ENCODE results near the gene CPOX. TPM values are rescaled to one million over a fixed set of nuclear protein-coding genes. Genes with fewer than 3 reads are reported as not detected.

The CPOX gene
- total RNA-seq, 1 donor from 2014 or later = 19.3 TPM

GRCh38 chr3:98536456-98537017 lies 56.9 kb downstream of the CPOX start:
- no peak for DNase-seq (ENCODE audit: extremely low spot score, unreplicated experiment)

DNA sequence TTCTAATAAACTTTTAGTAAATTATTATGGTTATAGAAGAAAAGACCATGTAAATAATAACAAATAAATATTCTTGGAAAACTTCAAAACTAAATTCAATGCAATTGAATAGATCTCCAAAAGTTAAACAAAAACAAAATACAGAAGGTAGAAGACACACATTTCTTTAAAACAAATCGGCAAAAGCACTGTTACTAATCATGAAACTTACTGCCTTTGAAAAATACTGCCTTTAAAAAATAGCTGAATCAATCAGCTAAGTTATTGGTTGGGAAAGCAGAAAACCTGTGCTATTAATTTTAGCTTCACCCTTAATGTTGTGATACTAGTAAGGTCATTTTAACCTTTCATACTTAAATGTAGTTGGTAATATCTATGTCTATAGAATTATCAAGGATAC lies 58.7 kb downstream of the CPOX start:
- Mint-ChIP-seq H3K4me1 (ENCODE audit: unreplicated experiment) (no peaks in the 10 kb centered on the region), H3K4me3 (ENCODE audit: unreplicated experiment) (no peak overlapping the region), H3K27ac (ENCODE audit: unreplicated experiment) (no peak overlapping the region), H3K27me3 (ENCODE audit: unreplicated experiment) (peaks cover 61% of the 10 kb centered on the region), H3K36me3 (ENCODE audit: unreplicated experiment) (no peaks in the 10 kb centered on the region), H3K9me3 (ENCODE audit: unreplicated experiment) (no peaks in the 10 kb centered on the region)
- no peak for DNase-seq (ENCODE audit: extremely low spot score, unreplicated experiment)
- TF ChIP-seq, protein P1, sequence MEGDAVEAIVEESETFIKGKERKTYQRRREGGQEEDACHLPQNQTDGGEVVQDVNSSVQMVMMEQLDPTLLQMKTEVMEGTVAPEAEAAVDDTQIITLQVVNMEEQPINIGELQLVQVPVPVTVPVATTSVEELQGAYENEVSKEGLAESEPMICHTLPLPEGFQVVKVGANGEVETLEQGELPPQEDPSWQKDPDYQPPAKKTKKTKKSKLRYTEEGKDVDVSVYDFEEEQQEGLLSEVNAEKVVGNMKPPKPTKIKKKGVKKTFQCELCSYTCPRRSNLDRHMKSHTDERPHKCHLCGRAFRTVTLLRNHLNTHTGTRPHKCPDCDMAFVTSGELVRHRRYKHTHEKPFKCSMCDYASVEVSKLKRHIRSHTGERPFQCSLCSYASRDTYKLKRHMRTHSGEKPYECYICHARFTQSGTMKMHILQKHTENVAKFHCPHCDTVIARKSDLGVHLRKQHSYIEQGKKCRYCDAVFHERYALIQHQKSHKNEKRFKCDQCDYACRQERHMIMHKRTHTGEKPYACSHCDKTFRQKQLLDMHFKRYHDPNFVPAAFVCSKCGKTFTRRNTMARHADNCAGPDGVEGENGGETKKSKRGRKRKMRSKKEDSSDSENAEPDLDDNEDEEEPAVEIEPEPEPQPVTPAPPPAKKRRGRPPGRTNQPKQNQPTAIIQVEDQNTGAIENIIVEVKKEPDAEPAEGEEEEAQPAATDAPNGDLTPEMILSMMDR (IDR thresholded peaks at IDR 0.05) = no peak

More at GRCh38 chr3:98536456-98537017, 56.9 kb downstream of the CPOX start:
- H3K27ac Mint-ChIP-seq (ENCODE audit: unreplicated experiment) = no peak overlapping the region
- H3K36me3 Mint-ChIP-seq (ENCODE audit: unreplicated experiment) = no peaks in the 10 kb centered on the region
- H3K4me3 Mint-ChIP-seq (ENCODE audit: unreplicated experiment) = no peak overlapping the region
- no peaks in the 10 kb centered on the region for H3K9me3 Mint-ChIP-seq (ENCODE audit: unreplicated experiment)
- no peaks in the 10 kb centered on the region for H3K4me1 Mint-ChIP-seq (ENCODE audit: unreplicated experiment)
- TF ChIP-seq, protein P1 (IDR thresholded peaks at IDR 0.05) = no peak
- peaks cover 49% of the 10 kb centered on the region for H3K27me3 Mint-ChIP-seq (ENCODE audit: unreplicated experiment)

DNA sequence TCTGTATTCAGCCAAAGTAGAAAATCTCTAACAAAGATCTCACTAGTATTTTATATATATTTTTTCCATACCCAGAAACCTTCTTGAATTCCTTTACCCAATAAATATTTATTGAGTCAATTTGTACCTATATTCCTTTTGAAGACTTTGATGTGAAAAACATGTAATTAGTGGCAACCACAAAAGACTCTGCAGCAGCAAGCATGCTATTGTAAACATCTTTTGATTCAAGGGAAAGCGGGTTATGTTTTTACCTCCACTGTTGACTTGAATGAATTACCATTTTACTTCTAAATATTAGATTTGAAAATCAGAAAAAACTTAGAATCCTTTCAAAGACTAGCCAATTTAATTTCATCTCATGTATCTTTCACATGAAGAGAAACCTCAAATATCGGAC lies 59.2 kb downstream of the CPOX start:
- no peak for DNase-seq (ENCODE audit: extremely low spot score, unreplicated experiment)
- Mint-ChIP-seq H3K27me3 (ENCODE audit: unreplicated experiment) (peaks cover 64% of the 10 kb centered on the region), H3K4me3 (ENCODE audit: unreplicated experiment) (no peak overlapping the region), H3K4me1 (ENCODE audit: unreplicated experiment) (no peaks in the 10 kb centered on the region), H3K9me3 (ENCODE audit: unreplicated experiment) (no peaks in the 10 kb centered on the region), H3K27ac (ENCODE audit: unreplicated experiment) (no peak overlapping the region), H3K36me3 (ENCODE audit: unreplicated experiment) (no peaks in the 10 kb centered on the region)
- TF ChIP-seq, protein P1 (IDR thresholded peaks at IDR 0.05) = no peak

- H3K9me3 Mint-ChIP-seq (ENCODE audit: unreplicated experiment) = no peaks in the 10 kb centered on the region
- H3K27ac Mint-ChIP-seq (ENCODE audit: unreplicated experiment) = no peak overlapping the region
- TF ChIP-seq, protein P1 (IDR thresholded peaks at IDR 0.05) = no peak
Observed at GRCh38 chr3:98532709-98533571, 60.5 kb downstream of the CPOX start.

GRCh38 chr3:98532275-98532637 lies 61.2 kb downstream of the CPOX start:
- no peak for DNase-seq (ENCODE audit: extremely low spot score, unreplicated experiment)
- no peak overlapping the region for H3K27ac Mint-ChIP-seq (ENCODE audit: unreplicated experiment)
- no peaks in the 10 kb centered on the region for H3K9me3 Mint-ChIP-seq (ENCODE audit: unreplicated experiment)
- no peaks in the 10 kb centered on the region for H3K4me1 Mint-ChIP-seq (ENCODE audit: unreplicated experiment)
- no peaks in the 10 kb centered on the region for H3K36me3 Mint-ChIP-seq (ENCODE audit: unreplicated experiment)
- H3K27me3 Mint-ChIP-seq (ENCODE audit: unreplicated experiment) = peaks cover 78% of the 10 kb centered on the region
- TF ChIP-seq, protein P1 (IDR thresholded peaks at IDR 0.05) = no peak
- H3K4me3 Mint-ChIP-seq (ENCODE audit: unreplicated experiment) = no peak overlapping the region

More at GRCh38 chr3:98532709-98533571, 60.5 kb downstream of the CPOX start:
- Mint-ChIP-seq H3K36me3 (ENCODE audit: unreplicated experiment) (no peaks in the 10 kb centered on the region), H3K4me3 (ENCODE audit: unreplicated experiment) (no peak overlapping the region), H3K4me1 (ENCODE audit: unreplicated experiment) (no peaks in the 10 kb centered on the region), H3K27me3 (ENCODE audit: unreplicated experiment) (peaks cover 74% of the 10 kb centered on the region)
- DNase-seq (ENCODE audit: extremely low spot score, unreplicated experiment) = no peak
